IPS-11a (cell line): Measurements from ENCODE around the gene DACT3.
"Not testable (repeated sequence)": the region's sequence is repeated elsewhere in the genome, so short reads cannot be mapped to it uniquely, and the experiment has no call there.

Experiments used
- H3K4me3 ChIP-seq: one replicate; pipeline ENCODE4 v1.5.1; 2013; ENCODE audit warnings: low read depth, low read length, control low read depth

Gene DACT3

GRCh38 chr19:46634656-46635218 is 26.2 kb downstream of the DACT3 start:
- H3K4me3 ChIP-seq: peak overlapping the region; percentile 47

- H3K4me3 ChIP-seq: peak overlapping the region; percentile 47
These were observed 26.8 kb downstream of the DACT3 start for GRCh38 chr19:46634045-46634655.

GRCh38 chr19:46633130-46633529 is 27.9 kb downstream of the DACT3 start:
- no peak overlapping the region for H3K4me3 ChIP-seq

- no peak overlapping the region for H3K4me3 ChIP-seq
These were observed 29.5 kb downstream of the DACT3 start for GRCh38 chr19:46631481-46631880.

GRCh38 chr19:46630586-46631205 is 30.3 kb downstream of the DACT3 start:
- no peak overlapping the region for H3K4me3 ChIP-seq

GRCh38 chr19:46629546-46630025 is 31.4 kb downstream of the DACT3 start:
- H3K4me3 ChIP-seq: no peak overlapping the region

GRCh38 chr19:46628970-46629369 is 32.0 kb downstream of the DACT3 start:
- H3K4me3 ChIP-seq: not testable (repeated sequence)

GRCh38 chr19:46626446-46626845 is 34.5 kb downstream of the DACT3 start:
- H3K4me3 ChIP-seq: no peak overlapping the region

- no peak overlapping the region for H3K4me3 ChIP-seq
These were observed 35.3 kb downstream of the DACT3 start for GRCh38 chr19:46625731-46626130.

GRCh38 chr19:46624958-46625661 is 35.9 kb downstream of the DACT3 start, which contains the start of gene PTGIR:
Gene PTGIR (minus strand): TSS chr19:46625089. CDS start chr19:46624225, 864 bp downstream.
- no peak within 1 kb of the TSS for H3K4me3 ChIP-seq

- H3K4me3 ChIP-seq: no peak overlapping the region
These were observed 37.0 kb downstream of the DACT3 start for GRCh38 chr19:46623915-46624502.

- no peak overlapping the region for H3K4me3 ChIP-seq
These were observed 38.9 kb downstream of the DACT3 start for GRCh38 chr19:46622118-46622446.

GRCh38 chr19:46621191-46622117 is 39.5 kb downstream of the DACT3 start:
- H3K4me3 ChIP-seq: no peak overlapping the region

- no peak overlapping the region for H3K4me3 ChIP-seq
These were observed 40.3 kb downstream of the DACT3 start for GRCh38 chr19:46620716-46621115.

- H3K4me3 ChIP-seq: no peak overlapping the region
These were observed 40.7 kb downstream of the DACT3 start for GRCh38 chr19:46620267-46620666.

- no peak overlapping the region for H3K4me3 ChIP-seq
These were observed 42.2 kb downstream of the DACT3 start for GRCh38 chr19:46618670-46619231.

GRCh38 chr19:46617601-46618000 is 43.4 kb downstream of the DACT3 start:
- no peak overlapping the region for H3K4me3 ChIP-seq

- H3K4me3 ChIP-seq: no peak overlapping the region
These were observed 44.2 kb downstream of the DACT3 start for GRCh38 chr19:46616631-46617322.

- no peak overlapping the region for H3K4me3 ChIP-seq
These were observed 45.0 kb downstream of the DACT3 start for GRCh38 chr19:46615966-46616365.
